Neural progenitor cell (in vitro differentiated cells): ENCODE results near the gene TMEM95.

Experiments used
- CTCF ChIP-seq: fragments of 200-600 bp; sonication (generic); IDR thresholded peaks from 2 replicates; pipeline ENCODE4 v1.5.1; 2017; ENCODE audit warnings: antibody characterized with exemption, mild to moderate bottlenecking
- EZH2 ChIP-seq: fragments of 200-600 bp; sonication (generic); IDR thresholded peaks from 2 replicates; pipeline ENCODE4 v1.6.1; 2017; ENCODE audit warnings: antibody characterized with exemption, mild to moderate bottlenecking, moderate library complexity

- TF ChIP-seq CTCF (peak; percentile 3), EZH2 (no peak)
Measured at GRCh38 chr17:7307686-7308624, 47.0 kb upstream of the TMEM95 start.
